Measurements from ENCODE around the gene ANTXR2.

- TF ChIP-seq CTCF (IDR thresholded peaks at IDR 0.05) (no peak), EZH2phosphoT487 (IDR thresholded peaks at IDR 0.05) (no peak)
These were observed 50.7 kb downstream of the ANTXR2 start for GRCh38 chr4:80022282-80022681.

Measured in neural progenitor cell (in vitro differentiated cells).